NOMO-1 treated with dmso at 0.1 percent for 144 hours (cell line): Measurements from ENCODE around the gene RNPS1.

ENCODE experiments used
- DNase-seq: peaks from one replicate; lab custom pipeline; 2025; ENCODE audit not compliant: unreplicated experiment; lab: John Stamatoyannopoulos, UW

The RNPS1 gene

DNA sequence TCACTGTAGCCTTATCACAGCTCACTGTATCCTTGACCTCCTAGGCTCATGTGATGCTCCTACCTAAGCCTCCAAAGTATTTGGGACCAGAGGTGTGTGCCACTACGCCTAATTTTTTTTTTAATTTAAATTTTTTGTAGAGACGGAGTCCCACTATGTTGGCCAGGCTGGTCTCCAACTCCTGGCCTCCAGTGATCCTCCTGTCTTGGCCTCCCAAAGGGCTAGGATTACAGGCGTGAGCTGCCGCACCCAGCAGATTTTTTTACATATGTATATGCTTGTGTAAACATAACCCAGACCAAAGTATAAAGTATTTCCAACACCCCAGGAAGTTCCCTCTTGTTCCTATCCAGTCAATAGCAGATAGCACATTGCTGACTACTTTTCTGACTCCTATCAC is 51.6 kb downstream of the RNPS1 start:
- no peak for DNase-seq

- DNase-seq: no peak
Observed at GRCh38 chr16:2214719-2214968, 53.3 kb downstream of the RNPS1 start, which contains the start of gene PGP. PGP (minus strand) TSS chr16:2214840; CDS start chr16:2214777, 63 bp downstream.

- DNase-seq: no peak
Observed at GRCh38 chr16:2213817-2214718, 53.9 kb downstream of the RNPS1 start.

DNA sequence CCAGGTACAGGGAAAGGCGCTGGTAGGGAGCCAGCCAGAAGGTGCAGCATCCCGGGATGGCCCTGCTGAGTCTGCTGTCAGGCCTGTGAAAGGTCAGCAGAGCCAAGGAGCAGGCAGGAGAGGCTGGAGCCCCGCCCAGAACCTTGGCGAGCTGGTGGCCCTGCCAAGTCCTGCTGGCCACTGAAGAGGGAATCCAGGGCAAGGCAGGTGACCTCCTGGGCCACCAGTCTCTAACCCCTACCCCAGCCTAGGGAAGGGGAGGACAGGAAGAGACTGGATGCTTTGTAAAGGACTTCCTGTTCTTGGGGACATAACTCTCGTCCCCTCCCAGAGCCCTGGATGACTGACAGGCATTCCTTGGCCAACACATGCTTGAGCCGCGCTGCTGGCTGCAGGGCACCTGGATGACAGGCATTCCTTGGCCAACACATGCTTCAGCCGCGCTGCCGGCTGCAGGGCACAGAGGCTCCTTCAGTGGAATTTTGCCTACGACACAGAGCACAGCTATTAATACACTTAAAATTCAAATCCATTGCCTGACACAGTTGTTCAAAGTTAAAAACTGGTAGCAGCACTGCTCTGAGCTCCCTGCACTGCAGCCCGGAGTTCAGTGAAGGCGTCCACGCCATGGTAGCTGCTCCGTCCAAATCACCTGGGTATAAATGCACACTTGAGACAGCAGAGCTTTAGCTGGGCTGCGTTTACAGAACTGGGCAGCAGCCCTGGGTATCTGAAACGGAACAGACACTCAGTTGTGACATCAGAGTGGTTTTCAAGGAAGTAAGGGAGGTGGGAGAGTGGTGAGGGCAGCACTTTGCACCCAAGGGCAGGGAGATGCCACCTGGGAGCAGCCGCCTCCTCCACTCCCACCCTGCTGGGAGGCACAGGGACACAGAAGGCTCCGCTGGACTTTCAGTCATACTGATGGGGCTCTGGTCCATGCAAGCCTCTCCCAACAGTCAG is 55.3 kb downstream of the RNPS1 start:
- peak; percentile 17 for DNase-seq

GRCh38 chr16:2211923-2212347 is 56.0 kb downstream of the RNPS1 start:
- no peak for DNase-seq

- no peak for DNase-seq
Observed at GRCh38 chr16:2210386-2211365, 57.2 kb downstream of the RNPS1 start, which contains the start of gene BRICD5. BRICD5 (minus strand) TSS chr16:2210863; CDS start chr16:2210833, 30 bp downstream.

DNA sequence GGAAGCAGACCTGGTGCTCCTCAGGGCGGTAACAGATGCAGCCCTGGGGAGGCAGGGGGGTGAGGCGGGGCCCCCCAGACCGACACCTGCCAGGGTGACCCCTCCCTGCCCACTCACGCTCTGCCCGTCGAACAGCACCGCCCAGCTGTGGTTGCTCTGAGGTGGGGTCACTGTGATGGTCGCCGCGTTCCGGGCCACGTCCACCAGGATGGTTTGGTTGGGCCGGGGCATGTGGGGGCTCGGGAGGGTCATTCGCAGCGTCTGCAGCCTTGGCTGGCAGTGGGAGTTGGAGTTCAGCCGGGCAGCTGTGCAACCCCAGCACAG is 58.0 kb downstream of the RNPS1 start:
- no peak for DNase-seq

DNA sequence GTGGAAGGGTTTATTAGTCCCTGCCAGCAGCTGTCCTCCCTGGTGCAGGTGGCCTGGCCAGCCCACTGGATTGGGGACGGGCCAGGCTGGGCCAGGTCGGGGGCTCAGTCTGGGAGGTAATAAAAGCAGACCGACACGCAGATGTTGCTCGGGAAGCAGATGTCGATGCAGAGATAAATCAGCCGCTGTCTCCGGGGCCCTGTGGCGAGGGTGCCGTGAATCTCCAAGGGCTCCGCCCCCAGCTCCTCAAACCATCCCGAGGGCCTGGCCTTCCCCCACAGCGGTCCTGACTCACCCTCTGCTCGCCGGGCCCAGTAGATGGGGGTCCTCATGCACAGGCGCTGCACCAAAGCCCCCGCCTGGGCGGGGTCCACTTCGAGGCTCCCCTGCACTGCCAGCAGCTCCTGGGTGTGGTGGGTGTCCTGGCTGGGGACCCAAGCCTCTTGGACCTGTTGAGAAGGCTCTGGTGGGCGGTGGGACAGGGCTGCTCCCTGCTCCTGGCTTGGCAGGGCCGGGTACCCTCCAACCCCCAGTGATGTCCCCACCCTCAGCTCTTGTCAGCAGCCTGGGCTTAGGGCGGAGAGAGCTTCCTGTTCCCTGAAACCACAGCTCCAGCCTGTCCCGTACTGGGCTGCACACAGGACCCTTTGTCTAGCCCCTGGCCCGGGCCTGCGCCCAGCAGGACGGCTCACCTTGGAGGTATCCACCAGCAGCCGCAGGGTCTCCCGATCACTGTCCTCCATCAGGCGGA is 58.5 kb downstream of the RNPS1 start:
- DNase-seq: no peak

DNA sequence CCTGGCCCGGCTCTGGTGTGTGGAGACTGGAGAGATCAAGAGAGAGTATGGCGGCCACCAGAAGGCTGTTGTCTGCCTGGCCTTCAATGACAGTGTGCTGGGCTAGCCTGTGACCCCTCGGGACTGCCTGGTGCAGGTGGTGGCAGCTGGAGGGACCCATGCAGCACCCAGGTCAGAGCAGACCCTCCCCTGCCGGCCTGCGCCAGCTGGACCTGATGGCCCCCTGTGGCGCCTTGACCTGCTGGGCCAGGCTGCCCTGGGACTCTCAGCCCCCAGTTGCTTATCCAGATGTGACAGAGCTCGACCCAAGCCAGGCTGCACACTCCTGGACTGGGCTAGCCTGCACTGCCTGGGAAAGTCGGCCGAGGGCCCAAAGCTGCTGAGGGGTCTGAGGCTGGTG is 59.2 kb downstream of the RNPS1 start:
- no peak for DNase-seq

- no peak for DNase-seq
Observed at GRCh38 chr16:2208308-2208707, 59.6 kb downstream of the RNPS1 start.

- no peak for DNase-seq
Observed at GRCh38 chr16:2207872-2208271, 60.1 kb downstream of the RNPS1 start.

DNA sequence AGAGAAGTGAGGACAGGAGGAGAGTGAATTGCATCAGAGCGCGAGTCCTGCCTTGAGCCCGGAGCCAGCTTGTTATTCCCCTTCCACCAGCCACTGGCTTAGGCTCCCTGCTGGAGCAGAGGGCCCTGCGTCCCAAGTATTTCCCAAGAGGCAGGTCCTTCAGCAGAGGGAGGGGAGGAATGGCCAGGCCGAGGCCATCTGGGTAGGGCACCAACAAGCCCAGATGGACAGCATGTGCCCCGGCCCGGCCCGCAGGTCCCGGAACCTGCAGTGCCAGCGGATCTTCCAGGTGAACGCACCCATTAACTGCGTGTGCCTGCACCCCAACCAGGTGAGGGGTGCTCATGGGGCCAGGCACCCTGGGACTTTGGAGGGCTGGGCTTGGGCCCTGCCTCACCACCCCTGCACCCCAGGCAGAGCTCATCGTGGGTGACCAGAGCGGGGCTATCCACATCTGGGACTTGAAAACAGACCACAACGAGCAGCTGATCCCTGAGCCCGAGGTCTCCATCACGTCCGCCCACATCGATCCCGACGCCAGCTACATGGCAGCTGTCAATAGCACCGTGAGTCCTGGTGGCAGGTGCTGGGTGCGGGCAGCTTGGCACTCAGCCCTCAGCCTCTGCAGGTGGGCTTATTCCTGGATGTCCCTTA is 61.0 kb downstream of the RNPS1 start:
- DNase-seq: no peak

- DNase-seq: no peak
Observed at GRCh38 chr16:2206420-2206779, 61.5 kb downstream of the RNPS1 start.

DNA sequence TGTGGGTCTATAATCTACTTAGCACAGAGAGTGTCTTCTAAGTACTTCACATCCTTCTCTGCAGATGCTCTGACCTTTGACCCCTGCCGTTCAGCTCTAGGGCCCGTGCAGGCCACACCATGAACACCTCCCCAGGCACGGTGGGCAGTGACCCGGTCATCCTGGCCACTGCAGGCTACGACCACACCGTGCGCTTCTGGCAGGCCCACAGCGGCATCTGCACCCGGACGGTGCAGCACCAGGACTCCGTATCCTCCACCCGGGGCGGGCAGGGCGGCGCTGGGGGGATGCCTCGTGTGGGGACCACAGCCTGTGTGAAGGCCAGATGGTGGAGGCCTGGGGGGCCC is 62.0 kb downstream of the RNPS1 start:
- DNase-seq: no peak

GRCh38 chr16:2205104-2205966 is 62.6 kb downstream of the RNPS1 start, which contains the start of gene MLST8:
MLST8 (plus strand) TSS chr16:2205454; CDS start chr16:2206086, 632 bp downstream.
- DNase-seq: peak; percentile 62

DNA sequence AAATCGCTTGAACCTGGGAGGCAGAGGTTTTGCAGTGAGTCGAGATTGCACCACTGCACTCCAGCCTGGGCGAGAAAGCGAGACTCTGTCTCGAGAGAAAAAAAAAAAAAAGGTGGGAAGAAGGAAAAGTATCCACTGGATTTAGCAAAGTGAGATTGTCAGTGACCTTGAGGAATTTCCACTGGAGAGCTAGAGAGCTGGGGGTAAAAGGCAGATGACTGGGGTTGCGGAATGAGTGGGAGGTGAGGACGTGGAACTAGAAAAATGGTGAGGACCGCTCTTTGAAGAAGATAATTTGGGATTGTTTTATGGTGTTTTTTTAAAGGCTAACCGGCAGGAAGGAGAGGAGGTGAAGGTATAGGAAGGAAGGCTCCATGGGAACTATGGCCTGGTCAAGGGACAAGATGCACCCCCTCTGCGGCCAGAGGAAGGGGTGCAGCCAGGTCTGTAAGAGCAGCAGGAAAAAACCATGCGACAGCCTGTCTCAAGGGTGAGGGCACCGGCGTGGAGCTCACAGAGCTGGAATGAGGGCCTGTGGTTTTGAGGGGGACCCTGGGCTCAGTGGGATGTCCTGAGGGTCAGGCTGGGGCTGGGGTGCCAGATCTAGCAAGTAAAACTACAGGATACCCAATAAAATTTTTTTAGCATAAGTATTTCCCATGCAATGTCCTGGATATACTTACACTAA is 63.4 kb downstream of the RNPS1 start:
- DNase-seq: no peak
